WTC11 (cell line): ENCODE results near the gene SCAF4. TPM values are rescaled to one million over a fixed set of nuclear protein-coding genes. Genes with fewer than 3 reads are reported as not detected.
A peak's percentile ranks its signal among the peaks of the same experiment; 100 is the strongest.

Experiments used
- ATAC-seq: fragments of 200-7000 bp; cut with Tn5 transposase; 2 replicates; pipeline ENCODE4 v1.10.0; 2021; ENCODE audit warnings: mild to moderate bottlenecking, moderate library complexity
- CTCF ChIA-PET: fragments of 300-600 bp; sonication (Branson Sonifier 250); formaldehyde crosslinking; loops from one replicate; lab custom pipeline; 2021; ENCODE audit warnings: antibody characterized with exemption; lab: Charles Lee
- POLR2A ChIA-PET: fragments of 350-600 bp; sonication (Branson Sonifier 250); formaldehyde crosslinking; loops from one replicate; lab custom pipeline; 2021; ENCODE audit warnings: antibody characterized with exemption; lab: Charles Lee
- DNase-seq: peaks from one replicate; pipeline ENCODE4 v3.0.0; 2021; ENCODE audit warnings: low spot score
- H3K27ac Mint-ChIP-seq: 2 replicates; pipeline ENCODE4 v1.8.0; 2021; ENCODE audit warnings: mixed read lengths
- H3K27me3 Mint-ChIP-seq: 2 replicates; pipeline ENCODE4 v1.8.0; 2021; ENCODE audit warnings: low read depth, mild to moderate bottlenecking, moderate library complexity, mixed read lengths
- H3K36me3 Mint-ChIP-seq: 2 replicates; pipeline ENCODE4 v1.8.0; 2021; ENCODE audit warnings: mixed read lengths
- H3K4me1 Mint-ChIP-seq: 2 replicates; pipeline ENCODE4 v1.8.0; 2022; ENCODE audit warnings: mixed read lengths
- H3K4me3 Mint-ChIP-seq: 2 replicates; pipeline ENCODE4 v1.8.0; 2021; ENCODE audit warnings: mild to moderate bottlenecking, moderate library complexity, mixed read lengths
- H3K9me3 Mint-ChIP-seq: 2 replicates; pipeline ENCODE4 v1.8.0; 2021; ENCODE audit warnings: mixed read lengths
- ATF2 ChIP-seq: sonication (generic); formaldehyde crosslinking; IDR thresholded peaks from 2 replicates; pipeline ENCODE4 v1.8.1; 2022; ENCODE audit warnings: low read depth, missing genetic modification reagents, borderline replicate concordance
- E2F4 ChIP-seq: sonication (generic); formaldehyde crosslinking; IDR thresholded peaks from 2 replicates; pipeline ENCODE4 v1.8.1; 2022; ENCODE audit warnings: low read depth, mild to moderate bottlenecking, moderate library complexity, missing genetic modification reagents, borderline replicate concordance
- FOXP1 ChIP-seq: sonication (generic); formaldehyde crosslinking; IDR thresholded peaks from 2 replicates; pipeline ENCODE4 v1.8.0; 2022; ENCODE audit warnings: missing genetic modification reagents, mild to moderate bottlenecking, moderate library complexity, borderline replicate concordance
- HMGA2 ChIP-seq: fragments of 250-450 bp; sonication (Bioruptor Pico); IDR thresholded peaks from 2 replicates; pipeline ENCODE4 v1.4.0; 2021; ENCODE audit warnings: mild to moderate bottlenecking, moderate library complexity
- KAT7 ChIP-seq: sonication (generic); formaldehyde crosslinking; IDR thresholded peaks from 2 replicates; pipeline ENCODE4 v1.8.1; 2023; ENCODE audit warnings: missing genetic modification reagents, mild to moderate bottlenecking, borderline replicate concordance
- MYBL2 ChIP-seq: sonication (generic); formaldehyde crosslinking; IDR thresholded peaks from 2 replicates; pipeline ENCODE4 v1.8.1; 2023; ENCODE audit warnings: mild to moderate bottlenecking, moderate library complexity, missing genetic modification reagents
- NFATC4 ChIP-seq: fragments of 250-450 bp; sonication (Bioruptor Pico); IDR thresholded peaks from 2 replicates; pipeline ENCODE4 v1.9.0; 2021; ENCODE audit warnings: mild to moderate bottlenecking
- NR3C1 ChIP-seq: sonication (generic); formaldehyde crosslinking; conservative IDR thresholded peaks from 2 replicates; pipeline ENCODE4 v1.8.1; 2023; ENCODE audit warnings: low read depth, mild to moderate bottlenecking, missing genetic modification reagents
- PRDM15 ChIP-seq: sonication (generic); formaldehyde crosslinking; IDR thresholded peaks from 2 replicates; pipeline ENCODE4 v1.8.0; 2022; ENCODE audit warnings: missing genetic modification reagents
- RORB ChIP-seq: fragments of 250-450 bp; sonication (Bioruptor Pico); IDR thresholded peaks from 2 replicates; pipeline ENCODE4 v1.9.0; 2021; ENCODE audit warnings: mild to moderate bottlenecking
- SP1 ChIP-seq: sonication (generic); formaldehyde crosslinking; conservative IDR thresholded peaks from 2 replicates; pipeline ENCODE4 v1.8.1; 2022; ENCODE audit warnings: missing genetic modification reagents
- total RNA-seq: library from RNA; stranded (reverse); gene quantifications from 3 replicates; pipeline ENCODE4 v1.2.3, GENCODE V29; 2021
- TF ChIP-seq, protein P1 (sequence below): sonication (generic); formaldehyde crosslinking; conservative IDR thresholded peaks from 2 replicates; pipeline ENCODE4 v1.8.1; 2022; ENCODE audit warnings: mild to moderate bottlenecking, missing genetic modification reagents
- TF ChIP-seq, protein P2 (sequence below): sonication (generic); formaldehyde crosslinking; IDR thresholded peaks from 2 replicates; pipeline ENCODE4 v1.8.1; 2023; ENCODE audit warnings: mild to moderate bottlenecking, missing genetic modification reagents
- TF ChIP-seq, protein P3 (sequence below): sonication (generic); formaldehyde crosslinking; IDR thresholded peaks from 2 replicates; pipeline ENCODE4 v1.8.1; 2022; ENCODE audit warnings: missing genetic modification reagents, borderline replicate concordance
- TF ChIP-seq, protein P4 (sequence below): sonication (generic); formaldehyde crosslinking; conservative IDR thresholded peaks from 2 replicates; pipeline ENCODE4 v1.8.1; 2023; ENCODE audit warnings: mild to moderate bottlenecking, low read depth, missing genetic modification reagents, moderate library complexity

SCAF4 gene
- total RNA-seq, 1 experiment from 2014 or later: 54.0 TPM

- no peak overlapping the region for H3K4me3 Mint-ChIP-seq
- peaks cover 9% of the 10 kb centered on the region for H3K9me3 Mint-ChIP-seq
- ATAC-seq (no peak), DNase-seq (no peak)
- no peak overlapping the region for H3K27ac Mint-ChIP-seq
- POLR2A ChIA-PET: interaction anchor here (0.5 kb wide), 1 partner anchor 77 kb away, joined by 3 read pairs; no protein-coding TSS in a partner anchor
- no peaks in the 10 kb centered on the region; the same call in 1 of the 2 replicates for H3K27me3 Mint-ChIP-seq
- H3K36me3 Mint-ChIP-seq: peaks cover 1% of the 10 kb centered on the region; the same call in 1 of the 2 replicates
- no peak for TF ChIP-seq E2F4 (CRISPR knock-in tag)
- TF ChIP-seq NR3C1: no peak
- TF ChIP-seq PRDM15 (CRISPR knock-in tag): no peak
- no peak for TF ChIP-seq SP1
- TF ChIP-seq, protein P1, sequence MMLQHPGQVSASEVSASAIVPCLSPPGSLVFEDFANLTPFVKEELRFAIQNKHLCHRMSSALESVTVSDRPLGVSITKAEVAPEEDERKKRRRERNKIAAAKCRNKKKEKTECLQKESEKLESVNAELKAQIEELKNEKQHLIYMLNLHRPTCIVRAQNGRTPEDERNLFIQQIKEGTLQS (CRISPR knock-in tag): no peak
- no peak for TF ChIP-seq FOXP1 (CRISPR knock-in tag)
- no peak for TF ChIP-seq KAT7 (CRISPR knock-in tag)
- no peak for TF ChIP-seq RORB (CRISPR knock-in tag)
- no peak for TF ChIP-seq ATF2 (CRISPR knock-in tag)
- TF ChIP-seq HMGA2: no peak
- TF ChIP-seq, protein P2, sequence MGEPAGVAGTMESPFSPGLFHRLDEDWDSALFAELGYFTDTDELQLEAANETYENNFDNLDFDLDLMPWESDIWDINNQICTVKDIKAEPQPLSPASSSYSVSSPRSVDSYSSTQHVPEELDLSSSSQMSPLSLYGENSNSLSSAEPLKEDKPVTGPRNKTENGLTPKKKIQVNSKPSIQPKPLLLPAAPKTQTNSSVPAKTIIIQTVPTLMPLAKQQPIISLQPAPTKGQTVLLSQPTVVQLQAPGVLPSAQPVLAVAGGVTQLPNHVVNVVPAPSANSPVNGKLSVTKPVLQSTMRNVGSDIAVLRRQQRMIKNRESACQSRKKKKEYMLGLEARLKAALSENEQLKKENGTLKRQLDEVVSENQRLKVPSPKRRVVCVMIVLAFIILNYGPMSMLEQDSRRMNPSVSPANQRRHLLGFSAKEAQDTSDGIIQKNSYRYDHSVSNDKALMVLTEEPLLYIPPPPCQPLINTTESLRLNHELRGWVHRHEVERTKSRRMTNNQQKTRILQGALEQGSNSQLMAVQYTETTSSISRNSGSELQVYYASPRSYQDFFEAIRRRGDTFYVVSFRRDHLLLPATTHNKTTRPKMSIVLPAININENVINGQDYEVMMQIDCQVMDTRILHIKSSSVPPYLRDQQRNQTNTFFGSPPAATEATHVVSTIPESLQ (CRISPR knock-in tag): no peak
- TF ChIP-seq NFATC4 (CRISPR knock-in tag): no peak
- TF ChIP-seq, protein P3, sequence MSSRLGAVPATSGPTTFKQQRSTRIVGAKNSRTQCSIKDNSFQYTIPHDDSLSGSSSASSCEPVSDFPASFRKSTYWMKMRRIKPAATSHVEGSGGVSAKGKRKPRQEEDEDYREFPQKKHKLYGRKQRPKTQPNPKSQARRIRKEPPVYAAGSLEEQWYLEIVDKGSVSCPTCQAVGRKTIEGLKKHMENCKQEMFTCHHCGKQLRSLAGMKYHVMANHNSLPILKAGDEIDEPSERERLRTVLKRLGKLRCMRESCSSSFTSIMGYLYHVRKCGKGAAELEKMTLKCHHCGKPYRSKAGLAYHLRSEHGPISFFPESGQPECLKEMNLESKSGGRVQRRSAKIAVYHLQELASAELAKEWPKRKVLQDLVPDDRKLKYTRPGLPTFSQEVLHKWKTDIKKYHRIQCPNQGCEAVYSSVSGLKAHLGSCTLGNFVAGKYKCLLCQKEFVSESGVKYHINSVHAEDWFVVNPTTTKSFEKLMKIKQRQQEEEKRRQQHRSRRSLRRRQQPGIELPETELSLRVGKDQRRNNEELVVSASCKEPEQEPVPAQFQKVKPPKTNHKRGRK (CRISPR knock-in tag): no peak
- TF ChIP-seq MYBL2 (CRISPR knock-in tag): no peak
- no peaks in the 10 kb centered on the region for H3K4me1 Mint-ChIP-seq
- CTCF ChIA-PET: interaction anchor here (0.6 to 1.6 kb wide), 4 partner anchors 11 to 53 kb away, joined by 3 to 6 read pairs (median 4); no protein-coding TSS in a partner anchor
These were observed 107.7 kb downstream of the SCAF4 start for GRCh38 chr21:31624181-31624580.

- Mint-ChIP-seq H3K27me3 (no peaks in the 10 kb centered on the region; the same call in 1 of the 2 replicates), H3K27ac (no peak overlapping the region), H3K4me1 (no peaks in the 10 kb centered on the region), H3K9me3 (peaks cover 14% of the 10 kb centered on the region), H3K36me3 (peaks cover 2% of the 10 kb centered on the region; the same call in 1 of the 2 replicates), H3K4me3 (no peak overlapping the region)
- ATAC-seq: peak; percentile 69
- CTCF ChIA-PET: interaction anchor here (0.6 to 1.6 kb wide), 4 partner anchors 10 to 52 kb away, joined by 3 to 6 read pairs (median 4); no protein-coding TSS in a partner anchor
- TF ChIP-seq, protein P2 (CRISPR knock-in tag): no peak
- TF ChIP-seq, protein P4, sequence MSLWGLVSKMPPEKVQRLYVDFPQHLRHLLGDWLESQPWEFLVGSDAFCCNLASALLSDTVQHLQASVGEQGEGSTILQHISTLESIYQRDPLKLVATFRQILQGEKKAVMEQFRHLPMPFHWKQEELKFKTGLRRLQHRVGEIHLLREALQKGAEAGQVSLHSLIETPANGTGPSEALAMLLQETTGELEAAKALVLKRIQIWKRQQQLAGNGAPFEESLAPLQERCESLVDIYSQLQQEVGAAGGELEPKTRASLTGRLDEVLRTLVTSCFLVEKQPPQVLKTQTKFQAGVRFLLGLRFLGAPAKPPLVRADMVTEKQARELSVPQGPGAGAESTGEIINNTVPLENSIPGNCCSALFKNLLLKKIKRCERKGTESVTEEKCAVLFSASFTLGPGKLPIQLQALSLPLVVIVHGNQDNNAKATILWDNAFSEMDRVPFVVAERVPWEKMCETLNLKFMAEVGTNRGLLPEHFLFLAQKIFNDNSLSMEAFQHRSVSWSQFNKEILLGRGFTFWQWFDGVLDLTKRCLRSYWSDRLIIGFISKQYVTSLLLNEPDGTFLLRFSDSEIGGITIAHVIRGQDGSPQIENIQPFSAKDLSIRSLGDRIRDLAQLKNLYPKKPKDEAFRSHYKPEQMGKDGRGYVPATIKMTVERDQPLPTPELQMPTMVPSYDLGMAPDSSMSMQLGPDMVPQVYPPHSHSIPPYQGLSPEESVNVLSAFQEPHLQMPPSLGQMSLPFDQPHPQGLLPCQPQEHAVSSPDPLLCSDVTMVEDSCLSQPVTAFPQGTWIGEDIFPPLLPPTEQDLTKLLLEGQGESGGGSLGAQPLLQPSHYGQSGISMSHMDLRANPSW (CRISPR knock-in tag): no peak
- DNase-seq: no peak
- POLR2A ChIA-PET: interaction anchor here (0.5 kb wide), 1 partner anchor 77 kb away, joined by 3 read pairs; no protein-coding TSS in a partner anchor
These were observed 108.3 kb downstream of the SCAF4 start for GRCh38 chr21:31623664-31624063.
